Panc1 (cell line): ENCODE measurements around the gene DHRS7. TPM values are rescaled to one million over a fixed set of nuclear protein-coding genes. Genes with fewer than 3 reads are reported as not detected.

Experiments used
- ATAC-seq: fragments of 200-7000 bp; cut with Tn5 transposase; 2 replicates; pipeline ENCODE4 v1.9.1; 2020; ENCODE audit warnings: mild to moderate bottlenecking, moderate library complexity
- BruUV-seq: library from RNA; stranded (reverse); fragments of 400-500 nt; replicated peaks from 2 replicates; lab custom pipeline; 2021; lab: Mats Ljungman, UMichigan
- CTCF ChIA-PET: fragments of 300-600 bp; sonication (Branson Sonifier 250); formaldehyde crosslinking; loops from one replicate; lab custom pipeline; 2022; ENCODE audit warnings: antibody characterized with exemption; lab: Charles Lee
- POLR2A ChIA-PET: fragments of 300-600 bp; sonication (Branson Sonifier 250); formaldehyde crosslinking; loops from one replicate; lab custom pipeline; 2022; ENCODE audit warnings: antibody characterized with exemption; lab: Charles Lee
- DNase-seq: peaks from one replicate; pipeline ENCODE4 v3.0.0-alpha.2; 2010; ENCODE audit warnings: low read depth, low spot score
- H3K27ac ChIP-seq: 2 replicates; pipeline ENCODE4 v1.5.1; 2011; ENCODE audit warnings: mild to moderate bottlenecking, low read length, inconsistent platforms
- H3K27me3 ChIP-seq: fragments of 200-500 bp; sonication (Bioruptor generic); 2 replicates; pipeline ENCODE4 v1.6.0; 2014; ENCODE audit warnings: low read length, inconsistent platforms; ENCODE audit not compliant: control insufficient read depth, insufficient read depth
- H3K36me3 ChIP-seq: fragments of 200-500 bp; sonication (Bioruptor generic); 2 replicates; pipeline ENCODE4 v1.5.1; 2014; ENCODE audit warnings: inconsistent platforms, mild to moderate bottlenecking, low read length, moderate library complexity; ENCODE audit not compliant: control insufficient read depth, insufficient read depth
- H3K4me1 ChIP-seq: 2 replicates; pipeline ENCODE4 v1.5.1; 2011; ENCODE audit warnings: inconsistent platforms, mild to moderate bottlenecking, low read length, moderate library complexity; ENCODE audit not compliant: control insufficient read depth, insufficient read depth
- H3K4me3 ChIP-seq, 2 experiments: 2 replicates each; pipeline ENCODE4 v1.5.1; 2011 to 2012; ENCODE audit warnings: low read depth in 2 of 2, low read length in 2 of 2, mild to moderate bottlenecking in 2 of 2, inconsistent platforms in 1 of 2, moderate library complexity in 1 of 2
- H3K9me3 ChIP-seq: fragments of 200-500 bp; sonication (Bioruptor generic); 2 replicates; pipeline ENCODE4 v1.5.1; 2014; ENCODE audit warnings: low read depth, mild to moderate bottlenecking, inconsistent platforms, low read length, moderate library complexity; ENCODE audit not compliant: control insufficient read depth, insufficient read depth
- CTCF ChIP-seq: fragments of 450-650 bp; IDR thresholded peaks from 2 replicates; pipeline ENCODE4 v1.5.1; 2017; ENCODE audit warnings: mild to moderate bottlenecking
- POLR2AphosphoS5 ChIP-seq: IDR thresholded peaks from 2 replicates; pipeline ENCODE4 v1.6.1; 2012; ENCODE audit warnings: mild to moderate bottlenecking, low read depth, low read length, moderate library complexity
- SIN3A ChIP-seq: IDR thresholded peaks from 2 replicates; pipeline ENCODE4 v1.6.1; 2012; ENCODE audit warnings: low read depth, mild to moderate bottlenecking, low read length, moderate library complexity, borderline replicate concordance; ENCODE audit not compliant: insufficient read depth
- TCF7L2 ChIP-seq: IDR thresholded peaks from 2 replicates; pipeline ENCODE4 v1.6.1; 2011; ENCODE audit warnings: mild to moderate bottlenecking, low read depth, low read length, inconsistent platforms
- in situ Hi-C: cut with HindIII; loops from 2 replicates; pipeline ENCODE4 v1.10.0; 2016; ENCODE audit warnings: low sequenced_read_pairs, low pct_unique_long_range_greater_than_20kb
- intact Hi-C: fragments of 100-400 bp; cut with micrococcal nuclease; formaldehyde crosslinking; loops from one replicate; pipeline ENCODE4 v1.10.0; 2022; ENCODE audit not compliant: unreplicated experiment
- total RNA-seq: library from RNA; stranded (reverse); gene quantifications from one replicate; pipeline ENCODE4 v1.2.1, GENCODE V29; 2021; ENCODE audit not compliant: unreplicated experiment
- TF ChIP-seq, protein P1 (sequence below), 2 experiments: IDR thresholded peaks; 2 replicates each; pipeline ENCODE4 v1.6.1; 2011 to 2012; ENCODE audit warnings: low read depth in 2 of 2, control low read depth in 1 of 2, low read length in 1 of 2, mild to moderate bottlenecking in 1 of 2, moderate library complexity in 1 of 2; ENCODE audit not compliant: insufficient read depth in 1 of 2

DHRS7 gene
- total RNA-seq, 1 experiment from 2014 or later = 34.5 TPM

DNA sequence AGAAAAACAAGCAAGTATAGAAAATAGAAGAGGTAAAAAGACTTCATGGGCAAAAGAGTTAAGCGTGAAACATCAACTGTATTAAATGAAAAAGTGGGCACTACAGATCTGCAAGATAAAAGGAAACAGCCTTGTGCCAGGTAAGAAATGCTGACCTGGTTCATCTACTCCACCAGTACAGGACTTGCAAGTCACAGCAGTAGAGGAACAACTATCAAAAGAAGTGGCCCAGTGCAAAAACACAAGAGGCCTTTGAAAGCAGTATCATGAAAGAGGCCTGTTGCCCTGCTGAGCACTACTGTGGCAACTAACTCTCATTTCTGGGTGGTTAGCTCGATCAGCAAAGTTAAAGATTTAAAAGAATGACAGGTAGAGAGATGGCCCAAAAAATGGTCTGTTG is 10.5 kb downstream of the DHRS7 start:
- Histone ChIP-seq H3K36me3 (no peaks in the 10 kb centered on the region), H3K27me3 (no peaks in the 10 kb centered on the region), H3K4me3 (no peak overlapping the region), H3K9me3 (no peaks in the 10 kb centered on the region), H3K27ac (no peak overlapping the region), H3K4me1 (no peaks in the 10 kb centered on the region)
- POLR2A ChIA-PET = no interaction called here
- TF ChIP-seq POLR2AphosphoS5 = no peak
- TF ChIP-seq, protein P1, sequence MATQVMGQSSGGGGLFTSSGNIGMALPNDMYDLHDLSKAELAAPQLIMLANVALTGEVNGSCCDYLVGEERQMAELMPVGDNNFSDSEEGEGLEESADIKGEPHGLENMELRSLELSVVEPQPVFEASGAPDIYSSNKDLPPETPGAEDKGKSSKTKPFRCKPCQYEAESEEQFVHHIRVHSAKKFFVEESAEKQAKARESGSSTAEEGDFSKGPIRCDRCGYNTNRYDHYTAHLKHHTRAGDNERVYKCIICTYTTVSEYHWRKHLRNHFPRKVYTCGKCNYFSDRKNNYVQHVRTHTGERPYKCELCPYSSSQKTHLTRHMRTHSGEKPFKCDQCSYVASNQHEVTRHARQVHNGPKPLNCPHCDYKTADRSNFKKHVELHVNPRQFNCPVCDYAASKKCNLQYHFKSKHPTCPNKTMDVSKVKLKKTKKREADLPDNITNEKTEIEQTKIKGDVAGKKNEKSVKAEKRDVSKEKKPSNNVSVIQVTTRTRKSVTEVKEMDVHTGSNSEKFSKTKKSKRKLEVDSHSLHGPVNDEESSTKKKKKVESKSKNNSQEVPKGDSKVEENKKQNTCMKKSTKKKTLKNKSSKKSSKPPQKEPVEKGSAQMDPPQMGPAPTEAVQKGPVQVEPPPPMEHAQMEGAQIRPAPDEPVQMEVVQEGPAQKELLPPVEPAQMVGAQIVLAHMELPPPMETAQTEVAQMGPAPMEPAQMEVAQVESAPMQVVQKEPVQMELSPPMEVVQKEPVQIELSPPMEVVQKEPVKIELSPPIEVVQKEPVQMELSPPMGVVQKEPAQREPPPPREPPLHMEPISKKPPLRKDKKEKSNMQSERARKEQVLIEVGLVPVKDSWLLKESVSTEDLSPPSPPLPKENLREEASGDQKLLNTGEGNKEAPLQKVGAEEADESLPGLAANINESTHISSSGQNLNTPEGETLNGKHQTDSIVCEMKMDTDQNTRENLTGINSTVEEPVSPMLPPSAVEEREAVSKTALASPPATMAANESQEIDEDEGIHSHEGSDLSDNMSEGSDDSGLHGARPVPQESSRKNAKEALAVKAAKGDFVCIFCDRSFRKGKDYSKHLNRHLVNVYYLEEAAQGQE (IDR thresholded peaks at IDR 0.05; ENCODE audit: insufficient read depth in 1 of 2, low read depth in 2 of 2, low read length in 1 of 2) = no peak
- no peak for TF ChIP-seq SIN3A
- no peak for TF ChIP-seq TCF7L2
- no peak for TF ChIP-seq CTCF
- in situ Hi-C loops (no loop called here), intact Hi-C loops (no loop called here)
- no peak for ATAC-seq
- CTCF ChIA-PET = no interaction called here
- no TSS peak for BruUV-seq
- no peak for DNase-seq

DNA sequence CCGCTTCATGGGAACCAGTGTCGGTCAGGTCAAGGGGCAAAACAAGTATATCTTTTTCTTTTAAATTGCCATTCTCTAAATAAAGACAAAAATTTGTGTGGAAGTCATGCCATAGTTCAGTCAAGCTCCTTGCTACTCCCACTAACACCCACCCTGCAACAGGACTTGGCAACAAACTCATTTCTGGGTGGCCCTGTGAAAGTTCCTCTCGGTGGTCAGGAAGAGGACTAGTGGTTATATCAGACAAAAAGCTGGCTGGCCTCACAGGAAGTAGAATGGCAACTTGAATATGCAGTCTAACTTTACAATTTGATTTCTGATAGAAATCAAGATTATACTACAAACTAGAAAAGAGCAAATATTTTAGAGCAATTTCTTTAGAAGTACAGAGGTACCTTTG is 11.2 kb downstream of the DHRS7 start:
- intact Hi-C loops = no loop called here

More for the DNA sequence above, 11.2 kb downstream of the DHRS7 start:
- H3K4me1 ChIP-seq = no peaks in the 10 kb centered on the region
- no TSS peak for BruUV-seq
- no peaks in the 10 kb centered on the region for H3K27me3 ChIP-seq
- H3K4me3 ChIP-seq = no peak overlapping the region
- POLR2A ChIA-PET = no interaction called here
- H3K27ac ChIP-seq = no peak overlapping the region
- TF ChIP-seq SIN3A (no peak), POLR2AphosphoS5 (no peak), TCF7L2 (no peak)
- TF ChIP-seq, protein P1 (IDR thresholded peaks at IDR 0.05; ENCODE audit: insufficient read depth in 1 of 2, low read depth in 2 of 2, low read length in 1 of 2) = no peak
- H3K9me3 ChIP-seq = no peaks in the 10 kb centered on the region
- DNase-seq = no peak
- ATAC-seq = no peak
- no peaks in the 10 kb centered on the region for H3K36me3 ChIP-seq
- CTCF ChIA-PET = no interaction called here
- in situ Hi-C loops = no loop called here
